WTC11 (cell line): ENCODE measurements around the gene DNAJC12.

Source experiments
- CREB1 ChIP-seq: sonication (generic); formaldehyde crosslinking; IDR thresholded peaks from 2 replicates; pipeline ENCODE4 v1.8.0; 2023; ENCODE audit warnings: mild to moderate bottlenecking, missing genetic modification reagents
- IRF1 ChIP-seq: sonication (generic); formaldehyde crosslinking; IDR thresholded peaks from 2 replicates; pipeline ENCODE4 v1.8.0; 2023; ENCODE audit warnings: missing genetic modification reagents
- KAT7 ChIP-seq: sonication (generic); formaldehyde crosslinking; IDR thresholded peaks from 2 replicates; pipeline ENCODE4 v1.8.1; 2023; ENCODE audit warnings: missing genetic modification reagents, mild to moderate bottlenecking, borderline replicate concordance
- TF ChIP-seq, protein P1 (sequence below): fragments of 200-600 bp; IDR thresholded peaks from 2 replicates; pipeline ENCODE4 v1.8.0; 2022; ENCODE audit warnings: antibody characterized with exemption
- TF ChIP-seq, protein P2 (sequence below): sonication (generic); formaldehyde crosslinking; IDR thresholded peaks from 2 replicates; pipeline ENCODE4 v1.8.0; 2022; ENCODE audit warnings: mild to moderate bottlenecking, missing genetic modification reagents

DNA sequence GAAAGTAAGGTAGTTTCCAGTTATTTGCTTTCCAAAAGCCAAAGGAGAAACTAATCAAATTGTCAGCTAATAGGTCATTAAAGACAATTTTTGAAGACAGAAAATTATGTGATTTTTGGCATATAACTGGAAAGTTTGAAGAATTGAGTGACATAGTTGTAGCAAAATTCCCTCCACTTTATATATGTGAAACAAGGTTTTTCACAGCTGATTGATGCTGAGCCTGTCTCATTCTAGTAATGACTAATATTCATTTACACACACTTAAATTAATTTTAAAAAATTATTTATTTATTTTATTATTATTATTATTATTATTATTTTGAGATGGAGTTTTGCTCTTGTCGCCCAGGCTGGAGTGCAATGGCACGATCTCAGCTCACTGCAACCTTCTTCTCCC lies 30.1 kb upstream of the DNAJC12 start:
- no peak for TF ChIP-seq CREB1 (CRISPR knock-in tag)
- TF ChIP-seq, protein P1, sequence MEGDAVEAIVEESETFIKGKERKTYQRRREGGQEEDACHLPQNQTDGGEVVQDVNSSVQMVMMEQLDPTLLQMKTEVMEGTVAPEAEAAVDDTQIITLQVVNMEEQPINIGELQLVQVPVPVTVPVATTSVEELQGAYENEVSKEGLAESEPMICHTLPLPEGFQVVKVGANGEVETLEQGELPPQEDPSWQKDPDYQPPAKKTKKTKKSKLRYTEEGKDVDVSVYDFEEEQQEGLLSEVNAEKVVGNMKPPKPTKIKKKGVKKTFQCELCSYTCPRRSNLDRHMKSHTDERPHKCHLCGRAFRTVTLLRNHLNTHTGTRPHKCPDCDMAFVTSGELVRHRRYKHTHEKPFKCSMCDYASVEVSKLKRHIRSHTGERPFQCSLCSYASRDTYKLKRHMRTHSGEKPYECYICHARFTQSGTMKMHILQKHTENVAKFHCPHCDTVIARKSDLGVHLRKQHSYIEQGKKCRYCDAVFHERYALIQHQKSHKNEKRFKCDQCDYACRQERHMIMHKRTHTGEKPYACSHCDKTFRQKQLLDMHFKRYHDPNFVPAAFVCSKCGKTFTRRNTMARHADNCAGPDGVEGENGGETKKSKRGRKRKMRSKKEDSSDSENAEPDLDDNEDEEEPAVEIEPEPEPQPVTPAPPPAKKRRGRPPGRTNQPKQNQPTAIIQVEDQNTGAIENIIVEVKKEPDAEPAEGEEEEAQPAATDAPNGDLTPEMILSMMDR: no peak
- TF ChIP-seq, protein P2, sequence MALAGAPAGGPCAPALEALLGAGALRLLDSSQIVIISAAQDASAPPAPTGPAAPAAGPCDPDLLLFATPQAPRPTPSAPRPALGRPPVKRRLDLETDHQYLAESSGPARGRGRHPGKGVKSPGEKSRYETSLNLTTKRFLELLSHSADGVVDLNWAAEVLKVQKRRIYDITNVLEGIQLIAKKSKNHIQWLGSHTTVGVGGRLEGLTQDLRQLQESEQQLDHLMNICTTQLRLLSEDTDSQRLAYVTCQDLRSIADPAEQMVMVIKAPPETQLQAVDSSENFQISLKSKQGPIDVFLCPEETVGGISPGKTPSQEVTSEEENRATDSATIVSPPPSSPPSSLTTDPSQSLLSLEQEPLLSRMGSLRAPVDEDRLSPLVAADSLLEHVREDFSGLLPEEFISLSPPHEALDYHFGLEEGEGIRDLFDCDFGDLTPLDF (CRISPR knock-in tag): no peak
- no peak for TF ChIP-seq KAT7 (CRISPR knock-in tag)
- TF ChIP-seq IRF1 (CRISPR knock-in tag): no peak
